Measurements from ENCODE around the gene GET4. TPM values are rescaled to one million over a fixed set of nuclear protein-coding genes. Genes with fewer than 3 reads are reported as not detected.

Gene GET4
- total and polyA plus RNA-seq, 2 of the 8 experiments (the other 6 are each of a cell fraction or from before 2014, with no cell fraction given), result 56.7 to 74.1 TPM

GRCh38 chr7:891291-891690 is 14.9 kb downstream of the GET4 start:
- Histone ChIP-seq H3K56ac (replicated peaks; ENCODE audit: insufficient read length, low read depth, low read length) (no peak overlapping the region), H4K91ac (replicated peaks; ENCODE audit: insufficient read length, low read length) (no peak overlapping the region), H3K79me1 (ENCODE audit: low read depth, low read length) (peaks cover 35% of the 10 kb centered on the region), H3K18ac (ENCODE audit: extremely low read depth, low read length) (no peak overlapping the region), H3K9me3 (ENCODE audit: insufficient read depth in 2 of 2, low read depth in 1 of 2, low read length in 1 of 2) (no peaks in the 10 kb centered on the region), H3K36me3 (ENCODE audit: control insufficient read depth in 2 of 4, insufficient read depth in 4 of 4, low read length in 3 of 4) (peaks cover 24 to 75% (median 58%) of the 10 kb centered on the region in 4 experiments), H3K9ac (replicated peaks in 1 of 4; ENCODE audit: extremely low read depth in 1 of 4, low read depth in 3 of 4, low read length in 3 of 4) (no peak overlapping the region), H3K23me2 (ENCODE audit: low read depth, low read length) (peaks cover 2% of the 10 kb centered on the region; the same call in 1 of the 2 replicates), H3K14ac (ENCODE audit: insufficient read length) (no peak overlapping the region), H2AFZ (ENCODE audit: low read length) (no peak overlapping the region), H3K23ac (ENCODE audit: insufficient read length) (no peak overlapping the region), H4K5ac (ENCODE audit: insufficient read length, low read depth, low read length) (no peak overlapping the region), H3K27me3 (replicated peaks in 1 of 4; ENCODE audit: control insufficient read depth in 3 of 4, extremely low read depth in 1 of 4, insufficient read depth in 3 of 4, low read length in 3 of 4) (no peaks in the 10 kb centered on the region), H2BK5ac (ENCODE audit: low read depth, low read length) (no peak overlapping the region), H2BK20ac (ENCODE audit: low read length) (no peak overlapping the region), H4K20me1 (replicated peaks in 1 of 2; ENCODE audit: control insufficient read depth in 1 of 2, insufficient read depth in 2 of 2, low read length in 2 of 2) (peaks cover 19 to 40% of the 10 kb centered on the region in 2 experiments), H3K79me2 (ENCODE audit: control insufficient read depth in 1 of 2, insufficient read depth in 2 of 2, low read length in 2 of 2) (peaks cover 1 to 34% of the 10 kb centered on the region in 2 experiments; a peak in 3 of 4 replicates), H2BK120ac (replicated peaks; ENCODE audit: low read depth, low read length) (no peak overlapping the region), H2AK5ac (ENCODE audit: low read depth, low read length) (no peak overlapping the region), H4K8ac (ENCODE audit: extremely low read depth, insufficient read depth, low read length) (no peak overlapping the region), H3K4me1 (replicated peaks in 1 of 4; ENCODE audit: control insufficient read depth in 3 of 4, insufficient read depth in 4 of 4, low read length in 3 of 4) (peaks cover 0 to 12% (median 1%) of the 10 kb centered on the region in 4 experiments; a peak in 2 of 7 replicates), H2BK12ac (ENCODE audit: low read depth, low read length) (no peak overlapping the region), H2BK15ac (ENCODE audit: low read length) (no peak overlapping the region), H3K4me3 (ENCODE audit: extremely low read depth in 1 of 4, insufficient read depth in 2 of 4, low read depth in 3 of 4, low read length in 4 of 4) (no peak overlapping the region), H3K4ac (replicated peaks; ENCODE audit: insufficient read length, low read depth, low read length) (no peak overlapping the region), H3K27ac (ENCODE audit: low read depth, low read length) (no peak overlapping the region), H3K4me2 (ENCODE audit: insufficient read depth in 1 of 2, low read depth in 2 of 2, low read length in 2 of 2) (no peak overlapping the region)
- DNase-seq (ENCODE audit: low read depth in 1 of 2, low spot score in 2 of 2) (no peak), FAIRE-seq (no peak)
- WGBS, 2 experiments (ENCODE audit: extremely low coverage in 1 of 2, insufficient coverage in 1 of 2, insufficient read length in 1 of 2, insufficient replicate concordance in 2 of 2, low coverage in 1 of 2, low lambda C conversion rate in 2 of 2, missing lambda C conversion rate in 1 of 2), result 98% methylated on average over 29 of the region's 29 CpGs; no CpG with 5 or more reads in 1 of the 2 experiments
- no peak for TF ChIP-seq CEBPB (IDR thresholded peaks at IDR 0.05; ENCODE audit: low read depth, low read length)
- no peak for TF ChIP-seq CBX5 (IDR thresholded peaks at IDR 0.05; ENCODE audit: low read depth, low read length)
- TF ChIP-seq HDAC2 (IDR thresholded peaks at IDR 0.05; ENCODE audit: borderline replicate concordance in 1 of 2, low read depth in 2 of 2, low read length in 2 of 2), result no peak
- no peak for TF ChIP-seq SP1 (IDR thresholded peaks at IDR 0.05; ENCODE audit: low read depth, low read length)
- CTCF ChIA-PET (ENCODE audit: partially characterized antibody), result interaction anchor here (0.9 to 1.4 kb wide), 4 partner anchors 9 to 19 kb away, joined by 3 to 4 read pairs (median 4); no protein-coding TSS in a partner anchor
- POLR2A ChIA-PET (ENCODE audit: partially characterized antibody), result interaction anchor here (0.6 to 1.4 kb wide), 4 partner anchors 8 to 103 kb away, joined by 3 to 4 read pairs (median 3); no protein-coding TSS in a partner anchor

Measured in H1 (cell line).